H9 (cell line): Measurements from ENCODE around the gene CARD19. TPM values are rescaled to one million over a fixed set of nuclear protein-coding genes. Genes with fewer than 3 reads are reported as not detected.
A peak's percentile ranks its signal among the peaks of the same experiment; 100 is the strongest.

ENCODE experiments used
- DNase-seq: peaks from one replicate; pipeline ENCODE4 v3.0.0-alpha.2; 2017
- H2AFZ ChIP-seq: one replicate; pipeline ENCODE4 v1.6.1; 2013; ENCODE audit warnings: mild to moderate bottlenecking, low read length, control low read depth, moderate library complexity
- H2AK5ac ChIP-seq: 2 replicates; pipeline ENCODE4 v1.6.1; 2013; ENCODE audit warnings: low read length, control low read depth, mixed read lengths; ENCODE audit not compliant: insufficient read length
- H2BK120ac ChIP-seq: one replicate; pipeline ENCODE4 v1.6.1; 2013; ENCODE audit warnings: low read depth, mild to moderate bottlenecking, low read length, control low read depth, inconsistent platforms; ENCODE audit not compliant: poor library complexity, severe bottlenecking
- H2BK12ac ChIP-seq: 2 replicates; pipeline ENCODE4 v1.6.1; 2013; ENCODE audit warnings: low read length, control low read depth, mixed read lengths, low read depth; ENCODE audit not compliant: insufficient read length
- H2BK15ac ChIP-seq: 2 replicates; pipeline ENCODE4 v1.6.1; 2013; ENCODE audit warnings: low read depth, low read length, control low read depth
- H2BK20ac ChIP-seq: one replicate; pipeline ENCODE4 v1.6.1; 2013; ENCODE audit warnings: low read depth, mild to moderate bottlenecking, low read length, control low read depth, inconsistent platforms; ENCODE audit not compliant: poor library complexity, severe bottlenecking
- H2BK5ac ChIP-seq: 2 replicates; pipeline ENCODE4 v1.6.1; 2013; ENCODE audit warnings: low read length, control low read depth, mixed read lengths; ENCODE audit not compliant: insufficient read length
- H3K14ac ChIP-seq: 2 replicates; pipeline ENCODE4 v1.6.1; 2013; ENCODE audit warnings: low read length, control low read depth; ENCODE audit not compliant: insufficient read depth
- H3K18ac ChIP-seq: 2 replicates; pipeline ENCODE4 v1.6.1; 2013; ENCODE audit warnings: low read depth, mild to moderate bottlenecking, mixed read lengths, low read length, control low read depth; ENCODE audit not compliant: insufficient read length
- H3K23ac ChIP-seq: 2 replicates; pipeline ENCODE4 v1.6.1; 2013; ENCODE audit warnings: low read length, control low read depth, mixed read lengths, low read depth; ENCODE audit not compliant: insufficient read length
- H3K23me2 ChIP-seq: 2 replicates; pipeline ENCODE4 v1.6.1; 2013; ENCODE audit warnings: low read depth, mild to moderate bottlenecking, mixed read lengths, low read length, control low read depth; ENCODE audit not compliant: insufficient read length, poor library complexity, severe bottlenecking
- H3K27ac ChIP-seq: 2 replicates; pipeline ENCODE4 v1.5.1; 2013; ENCODE audit warnings: low read length, control low read depth, mixed read lengths, low read depth; ENCODE audit not compliant: insufficient read length
- H3K27me3 ChIP-seq: 2 replicates; pipeline ENCODE4 v1.6.1; 2013; ENCODE audit warnings: low read length, control low read depth, inconsistent platforms; ENCODE audit not compliant: insufficient read depth
- H3K4ac ChIP-seq: 2 replicates; pipeline ENCODE4 v1.6.1; 2013; ENCODE audit warnings: low read depth, mild to moderate bottlenecking, control low read depth, inconsistent platforms, low read length, moderate library complexity
- H3K4me1 ChIP-seq: 2 replicates; pipeline ENCODE4 v1.6.1; 2013; ENCODE audit warnings: low read length, control low read depth, inconsistent platforms; ENCODE audit not compliant: insufficient read depth
- H3K4me2 ChIP-seq: 2 replicates; pipeline ENCODE4 v1.6.1; 2013; ENCODE audit warnings: low read length, control low read depth, mixed read lengths; ENCODE audit not compliant: insufficient read length, insufficient read depth
- H3K56ac ChIP-seq: 2 replicates; pipeline ENCODE4 v1.6.1; 2013; ENCODE audit warnings: low read depth, mild to moderate bottlenecking, mixed read lengths, low read length, control low read depth; ENCODE audit not compliant: insufficient read length
- H3K79me1 ChIP-seq: 2 replicates; pipeline ENCODE4 v1.6.1; 2013; ENCODE audit warnings: low read depth, mild to moderate bottlenecking, moderate library complexity, low read length, control low read depth, inconsistent platforms; ENCODE audit not compliant: insufficient read depth, poor library complexity, severe bottlenecking
- H3K79me2 ChIP-seq: 2 replicates; pipeline ENCODE4 v1.6.1; 2013; ENCODE audit warnings: low read length, control low read depth, inconsistent platforms; ENCODE audit not compliant: insufficient read depth
- H3K9ac ChIP-seq: 2 replicates; pipeline ENCODE4 v1.6.1; 2013; ENCODE audit warnings: low read length, control low read depth, mixed read lengths; ENCODE audit not compliant: insufficient read length; ENCODE audit errors: extremely low read depth
- H3K9me3 ChIP-seq: one replicate; pipeline ENCODE4 v1.6.1; 2013; ENCODE audit warnings: low read depth, low read length, inconsistent platforms; ENCODE audit not compliant: control insufficient read depth
- H3T11ph ChIP-seq: one replicate; pipeline ENCODE4 v1.6.1; 2013; ENCODE audit warnings: mild to moderate bottlenecking, low read length, control low read depth, inconsistent platforms
- H4K20me1 ChIP-seq: one replicate; pipeline ENCODE4 v1.6.1; 2013; ENCODE audit not compliant: control insufficient read depth, insufficient read length, insufficient read depth
- H4K5ac ChIP-seq: 2 replicates; pipeline ENCODE4 v1.6.1; 2013; ENCODE audit warnings: low read depth, mild to moderate bottlenecking, mixed read lengths, low read length, control low read depth; ENCODE audit not compliant: insufficient read length
- H4K8ac ChIP-seq: replicated peaks from 2 replicates; pipeline ENCODE4 v1.6.1; 2013; ENCODE audit warnings: low read length, control low read depth, mixed read lengths, low read depth; ENCODE audit not compliant: insufficient read length
- H4K91ac ChIP-seq: 2 replicates; pipeline ENCODE4 v1.6.1; 2013; ENCODE audit warnings: low read depth, mild to moderate bottlenecking, moderate library complexity, mixed read lengths, low read length, control low read depth; ENCODE audit not compliant: insufficient read length
- H3K27ac Mint-ChIP-seq, 3 experiments: 2 replicates in 2 of 3; 3 replicates in 1 of 3; pipeline ENCODE4 v1.8.0; 2020 to 2021; ENCODE audit warnings: mixed read lengths in 3 of 3, mild to moderate bottlenecking in 1 of 3, moderate library complexity in 1 of 3
- H3K27me3 Mint-ChIP-seq: 2 replicates; pipeline ENCODE4 v1.8.0; 2021; ENCODE audit warnings: low read depth, mild to moderate bottlenecking, moderate library complexity, mixed read lengths
- H3K36me3 Mint-ChIP-seq, 3 experiments: 2 replicates in 2 of 3; 3 replicates in 1 of 3; pipeline ENCODE4 v1.8.0; 2020 to 2021; ENCODE audit warnings: low read depth in 3 of 3, mixed read lengths in 3 of 3; ENCODE audit not compliant: insufficient read depth in 1 of 3
- H3K4me1 Mint-ChIP-seq, 2 experiments: 2 replicates each; pipeline ENCODE4 v1.8.0; 2020; ENCODE audit warnings: mixed read lengths in 2 of 2
- H3K4me3 Mint-ChIP-seq, 2 experiments: 2 replicates in 1 of 2; 3 replicates in 1 of 2; pipeline ENCODE4 v1.8.0; 2020 to 2021; ENCODE audit warnings: mild to moderate bottlenecking in 2 of 2, mixed read lengths in 2 of 2, moderate library complexity in 1 of 2
- H3K9me3 Mint-ChIP-seq, 2 experiments: 2 replicates in 1 of 2; 3 replicates in 1 of 2; pipeline ENCODE4 v1.8.0; 2020; ENCODE audit warnings: mild to moderate bottlenecking in 2 of 2, mixed read lengths in 2 of 2, moderate library complexity in 1 of 2
- WGBS: extraction: QIAGEN DNeasy Blood & Tissue Kit; methylation state at CpG from one replicate; pipeline ENCODE4 v1.1.7; 2013; ENCODE audit warnings: missing lambda C conversion rate, low lambda C conversion rate, mixed read lengths; ENCODE audit not compliant: insufficient read length; ENCODE audit errors: extremely low coverage; 5-methylcytosine and 5-hydroxymethylcytosine counted together
- total RNA-seq: library from RNA; stranded (reverse); gene quantifications from 2 replicates; pipeline ENCODE4 v1.2.1, GENCODE V29; 2021
- TF ChIP-seq, protein P1 (sequence below): fragments of 200-600 bp; sonication (generic); conservative IDR thresholded peaks from 3 replicates; pipeline ENCODE4 v1.8.0; 2021; ENCODE audit warnings: antibody characterized with exemption, mild to moderate bottlenecking

CARD19 gene
- total RNA-seq, 1 experiment from 2014 or later: 21.4 TPM

DNA sequence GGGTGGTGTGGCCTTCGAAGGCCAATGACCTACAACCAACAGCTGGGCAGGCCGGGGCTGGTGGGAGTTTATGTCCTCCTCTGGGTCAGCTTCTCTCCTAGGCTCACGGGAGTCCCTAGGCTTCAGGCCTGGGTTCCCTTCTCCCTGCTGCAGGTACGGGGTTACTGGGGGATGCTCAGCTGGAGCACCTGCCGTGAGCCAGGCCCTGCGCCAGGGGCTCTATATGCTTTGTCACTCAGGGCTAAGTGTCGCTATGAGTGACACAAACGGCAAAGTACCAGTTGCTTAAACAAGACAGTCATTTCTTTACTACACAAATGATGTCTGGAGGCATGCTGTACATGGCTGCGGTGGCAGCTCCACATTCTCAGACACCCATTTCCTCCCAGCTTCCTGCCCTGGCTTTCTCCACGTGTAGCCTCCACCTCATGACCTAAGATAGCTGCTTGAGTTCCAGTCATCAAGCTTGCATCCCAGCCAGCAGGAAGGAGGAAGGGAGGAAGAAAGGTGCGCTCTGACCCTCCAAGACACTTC lies 60.5 kb downstream of the CARD19 start:
- Histone ChIP-seq H3K79me2 (no peaks in the 10 kb centered on the region), H3K4ac (no peak overlapping the region), H3K9ac (no peak overlapping the region), H3K27ac (no peak overlapping the region), H3K23ac (no peak overlapping the region), H3K4me2 (no peak overlapping the region), H4K8ac (no peak overlapping the region), H3K56ac (no peak overlapping the region), H3K4me1 (no peaks in the 10 kb centered on the region), H4K91ac (no peak overlapping the region), H3K18ac (no peak overlapping the region), H3K23me2 (no peaks in the 10 kb centered on the region), H2AFZ (no peak overlapping the region), H4K20me1 (no peaks in the 10 kb centered on the region), H4K5ac (no peak overlapping the region), H2BK20ac (no peak overlapping the region), H2AK5ac (no peak overlapping the region), H3K27me3 (no peaks in the 10 kb centered on the region), H3K14ac (no peak overlapping the region), H2BK12ac (no peak overlapping the region), H2BK5ac (no peak overlapping the region), H3K9me3 (no peaks in the 10 kb centered on the region), H3T11ph (no peak overlapping the region), H2BK120ac (no peak overlapping the region), H3K79me1 (no peaks in the 10 kb centered on the region), H2BK15ac (no peak overlapping the region)
- no peak for DNase-seq
- H3K36me3 Mint-ChIP-seq: no peaks in the 10 kb centered on the region
- H3K4me1 Mint-ChIP-seq: peaks cover 5 to 10% of the 10 kb centered on the region in 2 experiments
- peaks cover 2% of the 10 kb centered on the region; the same call in 1 of the 2 replicates for H3K27me3 Mint-ChIP-seq
- WGBS: no CpG with 5 or more reads among the region's 11 CpGs
- H3K27ac Mint-ChIP-seq: peak overlapping the region in 1 of 3 experiments; percentile 86; a peak in 2 of 7 replicates
- no peak overlapping the region for H3K4me3 Mint-ChIP-seq
- TF ChIP-seq, protein P1, sequence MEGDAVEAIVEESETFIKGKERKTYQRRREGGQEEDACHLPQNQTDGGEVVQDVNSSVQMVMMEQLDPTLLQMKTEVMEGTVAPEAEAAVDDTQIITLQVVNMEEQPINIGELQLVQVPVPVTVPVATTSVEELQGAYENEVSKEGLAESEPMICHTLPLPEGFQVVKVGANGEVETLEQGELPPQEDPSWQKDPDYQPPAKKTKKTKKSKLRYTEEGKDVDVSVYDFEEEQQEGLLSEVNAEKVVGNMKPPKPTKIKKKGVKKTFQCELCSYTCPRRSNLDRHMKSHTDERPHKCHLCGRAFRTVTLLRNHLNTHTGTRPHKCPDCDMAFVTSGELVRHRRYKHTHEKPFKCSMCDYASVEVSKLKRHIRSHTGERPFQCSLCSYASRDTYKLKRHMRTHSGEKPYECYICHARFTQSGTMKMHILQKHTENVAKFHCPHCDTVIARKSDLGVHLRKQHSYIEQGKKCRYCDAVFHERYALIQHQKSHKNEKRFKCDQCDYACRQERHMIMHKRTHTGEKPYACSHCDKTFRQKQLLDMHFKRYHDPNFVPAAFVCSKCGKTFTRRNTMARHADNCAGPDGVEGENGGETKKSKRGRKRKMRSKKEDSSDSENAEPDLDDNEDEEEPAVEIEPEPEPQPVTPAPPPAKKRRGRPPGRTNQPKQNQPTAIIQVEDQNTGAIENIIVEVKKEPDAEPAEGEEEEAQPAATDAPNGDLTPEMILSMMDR: no peak
- no peaks in the 10 kb centered on the region; a peak in 1 of 5 replicates for H3K9me3 Mint-ChIP-seq
